ENCODE results near the gene PER1. TPM values are rescaled to one million over a fixed set of nuclear protein-coding genes. Genes with fewer than 3 reads are reported as not detected.

The PER1 gene
- total RNA-seq, 1 donor from 2014 or later: 215 TPM

DNA sequence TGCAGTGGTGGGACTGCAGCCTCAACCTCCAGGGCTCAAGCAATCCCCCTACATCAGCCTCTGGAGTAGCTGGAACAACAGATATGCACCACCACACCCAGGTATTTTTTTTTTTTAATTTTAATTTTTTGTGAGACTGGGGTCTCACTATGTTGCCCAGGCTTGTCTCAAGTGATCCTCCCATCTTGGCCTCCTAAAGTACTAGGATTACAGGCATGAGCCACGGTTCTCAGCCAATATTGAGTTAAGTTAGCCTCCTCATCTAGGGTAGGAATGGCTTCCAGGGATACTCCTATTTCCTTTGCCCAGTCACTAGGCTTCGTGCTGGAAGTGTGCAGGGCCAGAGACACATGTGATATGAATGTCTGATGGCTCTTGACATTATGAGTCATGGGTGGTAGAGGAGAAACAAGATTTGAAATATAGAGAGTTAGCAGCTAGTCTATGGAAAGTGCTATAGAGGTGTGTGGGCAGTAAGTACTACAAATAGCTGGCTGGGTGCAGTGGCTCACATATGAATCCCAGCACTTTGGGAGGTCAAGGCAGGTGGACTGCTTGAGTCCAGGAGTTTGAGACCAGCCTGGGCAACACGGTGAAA is 20.3 kb downstream of the PER1 start:
- Histone ChIP-seq H3K9me3 (no peaks in the 10 kb centered on the region), H3K27ac (no peak overlapping the region), H3K27me3 (no peaks in the 10 kb centered on the region), H3K4me1 (peaks cover 6% of the 10 kb centered on the region), H3K36me3 (no peaks in the 10 kb centered on the region), H3K4me3 (no peak overlapping the region)
- TF ChIP-seq, protein P1, sequence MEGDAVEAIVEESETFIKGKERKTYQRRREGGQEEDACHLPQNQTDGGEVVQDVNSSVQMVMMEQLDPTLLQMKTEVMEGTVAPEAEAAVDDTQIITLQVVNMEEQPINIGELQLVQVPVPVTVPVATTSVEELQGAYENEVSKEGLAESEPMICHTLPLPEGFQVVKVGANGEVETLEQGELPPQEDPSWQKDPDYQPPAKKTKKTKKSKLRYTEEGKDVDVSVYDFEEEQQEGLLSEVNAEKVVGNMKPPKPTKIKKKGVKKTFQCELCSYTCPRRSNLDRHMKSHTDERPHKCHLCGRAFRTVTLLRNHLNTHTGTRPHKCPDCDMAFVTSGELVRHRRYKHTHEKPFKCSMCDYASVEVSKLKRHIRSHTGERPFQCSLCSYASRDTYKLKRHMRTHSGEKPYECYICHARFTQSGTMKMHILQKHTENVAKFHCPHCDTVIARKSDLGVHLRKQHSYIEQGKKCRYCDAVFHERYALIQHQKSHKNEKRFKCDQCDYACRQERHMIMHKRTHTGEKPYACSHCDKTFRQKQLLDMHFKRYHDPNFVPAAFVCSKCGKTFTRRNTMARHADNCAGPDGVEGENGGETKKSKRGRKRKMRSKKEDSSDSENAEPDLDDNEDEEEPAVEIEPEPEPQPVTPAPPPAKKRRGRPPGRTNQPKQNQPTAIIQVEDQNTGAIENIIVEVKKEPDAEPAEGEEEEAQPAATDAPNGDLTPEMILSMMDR (IDR thresholded peaks at IDR 0.05): no peak
- TF ChIP-seq POLR2AphosphoS5 (IDR thresholded peaks at IDR 0.05; ENCODE audit: insufficient read depth in 1 of 2, low read depth in 1 of 2) (no peak), POLR2A (IDR thresholded peaks at IDR 0.05) (no peak)
- intact Hi-C loops (cut with DNase I): no loop called here
- no peak for DNase-seq (ENCODE audit: extremely low spot score in 2 of 2)

DNA sequence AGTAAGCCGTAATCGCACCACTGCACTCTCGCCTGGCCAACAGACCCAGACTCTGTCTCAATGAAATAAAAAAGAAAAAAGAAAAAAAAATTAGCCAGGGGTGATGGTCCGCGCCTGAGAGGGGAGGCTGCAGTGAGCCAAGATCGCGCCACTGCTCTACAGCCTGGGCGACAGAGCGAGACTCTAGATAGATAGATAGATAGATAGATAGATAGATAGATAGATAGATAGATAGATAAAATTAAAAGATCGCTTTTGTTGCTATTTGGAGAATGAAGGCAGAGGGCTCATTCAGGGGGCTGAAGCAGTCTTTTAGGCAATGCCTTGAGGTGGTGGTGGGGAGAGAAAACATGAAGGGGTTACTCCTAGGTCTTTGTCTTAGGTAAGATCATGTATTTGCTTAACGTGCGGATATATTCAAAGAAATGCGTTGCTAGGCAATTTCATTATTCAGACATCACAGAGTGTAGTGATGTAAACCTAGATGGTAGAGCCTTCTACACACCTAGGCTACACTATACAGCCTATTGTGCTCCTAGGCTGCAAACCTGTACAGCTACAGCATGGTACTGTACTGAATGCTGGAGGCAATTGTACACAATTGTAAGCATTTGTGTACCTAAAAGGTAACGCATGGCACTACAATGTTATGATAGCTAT is 23.9 kb downstream of the PER1 start:
- DNase-seq (ENCODE audit: extremely low spot score in 2 of 2): no peak
- H3K36me3 ChIP-seq: no peaks in the 10 kb centered on the region
- TF ChIP-seq POLR2A (IDR thresholded peaks at IDR 0.05): no peak
- no peak for TF ChIP-seq POLR2AphosphoS5 (IDR thresholded peaks at IDR 0.05; ENCODE audit: insufficient read depth in 1 of 2, low read depth in 1 of 2)
- TF ChIP-seq, protein P1 (IDR thresholded peaks at IDR 0.05): no peak
- H3K9me3 ChIP-seq: no peaks in the 10 kb centered on the region
- no peaks in the 10 kb centered on the region for H3K27me3 ChIP-seq
- H3K4me1 ChIP-seq: peaks cover 32% of the 10 kb centered on the region
- H3K4me3 ChIP-seq: no peak overlapping the region
- intact Hi-C loops (cut with DNase I): no loop called here
- H3K27ac ChIP-seq: no peak overlapping the region

GRCh38 chr17:8126491-8127066 is 25.6 kb downstream of the PER1 start:
- H3K4me1 ChIP-seq: peaks cover 46% of the 10 kb centered on the region
- DNase-seq (ENCODE audit: extremely low spot score in 2 of 2): no peak
- H3K27ac ChIP-seq: peak overlapping the region; percentile 89
- no peaks in the 10 kb centered on the region for H3K36me3 ChIP-seq
- TF ChIP-seq, protein P1 (IDR thresholded peaks at IDR 0.05): no peak
- TF ChIP-seq POLR2A (IDR thresholded peaks at IDR 0.05) (no peak), POLR2AphosphoS5 (IDR thresholded peaks at IDR 0.05; ENCODE audit: insufficient read depth in 1 of 2, low read depth in 1 of 2) (no peak)
- H3K4me3 ChIP-seq: peak overlapping the region; percentile 58 to 76
- intact Hi-C loops (cut with DNase I): no loop called here
- H3K27me3 ChIP-seq: no peaks in the 10 kb centered on the region
- no peaks in the 10 kb centered on the region for H3K9me3 ChIP-seq

DNA sequence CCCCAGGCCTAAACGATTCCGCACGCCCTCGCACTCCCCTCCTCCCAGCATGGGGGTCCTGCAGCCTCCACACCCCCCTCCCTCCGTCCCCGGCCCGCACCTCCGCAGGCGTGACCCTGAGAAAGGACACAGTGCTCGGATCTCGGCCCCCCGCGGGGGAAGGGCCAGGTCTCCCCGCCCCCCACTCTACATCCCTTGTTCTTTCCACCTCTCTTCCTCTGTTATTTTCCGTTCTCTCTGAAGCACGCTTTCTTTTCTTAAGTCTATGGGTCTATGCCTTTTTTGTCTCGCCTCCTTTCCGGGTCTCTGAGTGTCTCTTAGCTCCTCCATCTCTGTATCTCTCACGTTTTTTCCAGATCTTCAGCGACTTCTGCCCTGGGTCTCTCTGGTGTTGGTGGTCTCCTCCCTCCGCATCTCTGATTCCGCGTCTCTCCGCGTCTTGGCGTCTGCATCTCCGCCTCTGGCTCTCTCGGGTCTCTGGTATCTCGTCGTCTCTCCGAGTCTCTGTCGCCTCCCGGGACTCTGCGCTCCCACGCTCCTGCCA is 26.2 kb downstream of the PER1 start:
- no peaks in the 10 kb centered on the region for H3K9me3 ChIP-seq
- H3K27ac ChIP-seq: peak overlapping the region; percentile 89
- H3K36me3 ChIP-seq: no peaks in the 10 kb centered on the region
- no peak for DNase-seq (ENCODE audit: extremely low spot score in 2 of 2)
- H3K4me3 ChIP-seq: peak overlapping the region; percentile 58 to 76
- intact Hi-C loops (cut with DNase I): no loop called here
- TF ChIP-seq POLR2AphosphoS5 (IDR thresholded peaks at IDR 0.05; ENCODE audit: insufficient read depth in 1 of 2, low read depth in 1 of 2): peak in 1 of 2 donors; percentile 50
- TF ChIP-seq POLR2A (IDR thresholded peaks at IDR 0.05): no peak
- peaks cover 52% of the 10 kb centered on the region for H3K4me1 ChIP-seq
- no peaks in the 10 kb centered on the region for H3K27me3 ChIP-seq

- H3K27me3 ChIP-seq: no peaks in the 10 kb centered on the region
- intact Hi-C loops (cut with DNase I): no loop called here
These were observed 26.9 kb downstream of the PER1 start for GRCh38 chr17:8125154-8125946.

More at GRCh38 chr17:8125154-8125946, 26.9 kb downstream of the PER1 start:
- Histone ChIP-seq H3K4me1 (peaks cover 58% of the 10 kb centered on the region), H3K36me3 (no peaks in the 10 kb centered on the region), H3K27ac (peak overlapping the region; percentile 89), H3K4me3 (peak overlapping the region; percentile 58 to 76), H3K9me3 (no peaks in the 10 kb centered on the region)
- DNase-seq (ENCODE audit: extremely low spot score in 2 of 2): peak in 1 of 2 donors; percentile 91
- peak in 1 of 2 donors; percentile 91 for TF ChIP-seq POLR2AphosphoS5 (IDR thresholded peaks at IDR 0.05; ENCODE audit: insufficient read depth in 1 of 2, low read depth in 1 of 2)
- TF ChIP-seq POLR2A (IDR thresholded peaks at IDR 0.05): no peak

Data from vagina (tissue), 2 donors.